ENCODE data around the gene C1orf226. TPM values are rescaled to one million over a fixed set of nuclear protein-coding genes. Genes with fewer than 3 reads are reported as not detected.

Gene C1orf226
- total and polyA plus RNA-seq, 9 of the 15 experiments (the other 6 are each of a cell fraction or from before 2014, with no cell fraction given), result 0.10 to 1.4 (median 0.47) TPM

- TF ChIP-seq ZNF263 (CRISPR knock-in tag; IDR thresholded peaks at IDR 0.05; ENCODE audit: borderline replicate concordance) (peak; percentile 61), SMAD2 (IDR thresholded peaks at IDR 0.05; ENCODE audit: low read depth, low read length) (no peak), CEBPZ (IDR thresholded peaks at IDR 0.05; ENCODE audit: borderline replicate concordance, low read depth, low read length) (no peak), RHOXF2B (CRISPR knock-in tag; conservative IDR thresholded peaks at IDR 0.05) (no peak), ZSCAN32 (CRISPR knock-in tag; IDR thresholded peaks at IDR 0.05) (no peak), ZNF224 (CRISPR knock-in tag; IDR thresholded peaks at IDR 0.05) (no peak), VEZF1 (CRISPR knock-in tag; IDR thresholded peaks at IDR 0.05) (no peak), ZNF24 (IDR thresholded peaks at IDR 0.05) (no peak), FOXJ2 (tag; IDR thresholded peaks at IDR 0.05) (no peak), ZNF707 (CRISPR knock-in tag; conservative IDR thresholded peaks at IDR 0.05) (no peak), PRDM10 (IDR thresholded peaks at IDR 0.05; ENCODE audit: partially characterized antibody) (peak; percentile 4), NFE2L1 (tag; IDR thresholded peaks at IDR 0.05; ENCODE audit: borderline replicate concordance, low read depth) (no peak)
Observed at GRCh38 chr1:162397039-162397448, 15.5 kb downstream of the C1orf226 start (continued).
